HepG2 (cell line): Measurements from ENCODE around the gene FSCN2. TPM values are rescaled to one million over a fixed set of nuclear protein-coding genes. Genes with fewer than 3 reads are reported as not detected.

Experiments used
- AHR ChIP-seq: IDR thresholded peaks from 2 replicates; pipeline ENCODE4 v1.6.1; 2018; ENCODE audit warnings: missing genetic modification reagents, missing compliant biosample characterization
- GATAD2A ChIP-seq: IDR thresholded peaks from 2 replicates; pipeline ENCODE4 v1.6.1; 2016
- KDM5B ChIP-seq: sonication (generic); formaldehyde crosslinking; IDR thresholded peaks from 2 replicates; pipeline ENCODE4 v1.4.0; 2020; ENCODE audit warnings: missing genetic modification reagents, mild to moderate bottlenecking, borderline replicate concordance
- NFE2 ChIP-seq: sonication (generic); formaldehyde crosslinking; IDR thresholded peaks from 2 replicates; pipeline ENCODE4 v1.4.0; 2020; ENCODE audit warnings: missing genetic modification reagents
- ONECUT2 ChIP-seq: sonication (generic); formaldehyde crosslinking; IDR thresholded peaks from 2 replicates; pipeline ENCODE4 v1.4.0; 2020; ENCODE audit warnings: missing genetic modification reagents
- TBX2 ChIP-seq: sonication (generic); formaldehyde crosslinking; IDR thresholded peaks from 2 replicates; pipeline ENCODE4 v1.5.0; 2020; ENCODE audit warnings: missing genetic modification reagents, mild to moderate bottlenecking, borderline replicate concordance
- ZNF24 ChIP-seq: fragments of 450-650 bp; IDR thresholded peaks from 2 replicates; pipeline ENCODE4 v1.6.1; 2017; ENCODE audit warnings: antibody characterized with exemption, mild to moderate bottlenecking
- ZNF572 ChIP-seq: sonication (generic); formaldehyde crosslinking; IDR thresholded peaks from 2 replicates; pipeline ENCODE4 v1.5.1; 2020; ENCODE audit warnings: mild to moderate bottlenecking, missing genetic modification reagents
- ZNF75D ChIP-seq: sonication (generic); formaldehyde crosslinking; IDR thresholded peaks from 2 replicates; pipeline ENCODE4 v1.8.1; 2023; ENCODE audit warnings: missing genetic modification reagents, mild to moderate bottlenecking, borderline replicate concordance
- ZNF777 ChIP-seq: sonication (generic); formaldehyde crosslinking; IDR thresholded peaks from 2 replicates; pipeline ENCODE4 v1.4.0; 2020; ENCODE audit warnings: missing genetic modification reagents
- ZSCAN12 ChIP-seq: sonication (generic); formaldehyde crosslinking; IDR thresholded peaks from 2 replicates; pipeline ENCODE4 v1.9.0; 2021; ENCODE audit warnings: mild to moderate bottlenecking, missing genetic modification reagents
- ZSCAN25 ChIP-seq: sonication (generic); formaldehyde crosslinking; IDR thresholded peaks from 2 replicates; pipeline ENCODE4 v1.8.0; 2022; ENCODE audit warnings: mild to moderate bottlenecking, missing genetic modification reagents
- ZSCAN31 ChIP-seq: sonication (generic); formaldehyde crosslinking; IDR thresholded peaks from 2 replicates; pipeline ENCODE4 v1.5.0; 2020; ENCODE audit warnings: low read depth, mild to moderate bottlenecking, missing genetic modification reagents
- polyA plus RNA-seq, 8 experiments: library from polyadenylated mRNA; depleted of rRNA in 3 of 8; stranded (reverse) in 7 of 8; unstranded in 1 of 8; fragments of >200 nt; fragmentation: Illumina TruSeq in 4 of 8; extraction: Trizol in 4 of 8; gene quantifications; 2 replicates each; pipeline versions ENCODE4 v1.2.1 to v1.2.3, GENCODE V29; 2011 to 2016; ENCODE audit warnings: low read depth in 4 of 8, missing spikeins in 1 of 8, mixed read lengths in 1 of 8; ENCODE audit not compliant: insufficient read depth in 1 of 8
- total RNA-seq, 5 experiments: library from RNA; depleted of rRNA; stranded (reverse); fragments of >200 nt; fragmentation: Illumina TruSeq; extraction: Trizol; gene quantifications; 2 replicates each; pipeline ENCODE4 v1.2.3, GENCODE V29; 2016; ENCODE audit warnings: low read depth in 1 of 5
- TF ChIP-seq, protein P1 (sequence below): sonication (generic); formaldehyde crosslinking; IDR thresholded peaks from 2 replicates; pipeline ENCODE4 v1.5.1; 2020; ENCODE audit warnings: mild to moderate bottlenecking, missing genetic modification reagents, borderline replicate concordance
- TF ChIP-seq, protein P2 (sequence below): sonication (generic); formaldehyde crosslinking; IDR thresholded peaks from 2 replicates; pipeline ENCODE4 v1.8.0; 2022; ENCODE audit warnings: missing genetic modification reagents, mild to moderate bottlenecking, inconsistent platforms, borderline replicate concordance
- TF ChIP-seq, protein P3 (sequence below): sonication (generic); formaldehyde crosslinking; IDR thresholded peaks from 2 replicates; pipeline ENCODE4 v1.4.0; 2020; ENCODE audit warnings: missing genetic modification reagents
- TF ChIP-seq, protein P4 (sequence below): sonication (generic); formaldehyde crosslinking; IDR thresholded peaks from 2 replicates; pipeline ENCODE4 v1.4.0; 2020; ENCODE audit warnings: missing genetic modification reagents, borderline replicate concordance
- TF ChIP-seq, protein P5 (sequence below): IDR thresholded peaks from 2 replicates; pipeline ENCODE4 v1.6.1; 2012; ENCODE audit warnings: inconsistent platforms

Gene FSCN2
- total and polyA plus RNA-seq, 2 of the 13 experiments (the other 11 are each of a cell fraction or from before 2014, with no cell fraction given) = 0.09 TPM; not detected in 1

DNA sequence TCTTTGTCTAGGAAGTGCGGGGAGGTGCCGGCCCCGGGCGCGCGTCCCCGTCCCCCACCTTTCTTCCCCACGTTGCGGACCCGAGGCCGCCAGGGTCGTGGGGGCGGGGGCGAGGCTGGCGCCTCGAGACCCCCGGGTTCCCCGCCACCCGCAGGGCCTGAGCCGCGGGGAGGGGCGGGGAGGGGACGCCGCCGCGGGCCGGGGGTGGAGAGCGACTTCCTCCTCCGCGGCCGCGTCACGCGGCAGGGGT lies 13.8 kb upstream of the FSCN2 start (continued):
- TF ChIP-seq, protein P1, sequence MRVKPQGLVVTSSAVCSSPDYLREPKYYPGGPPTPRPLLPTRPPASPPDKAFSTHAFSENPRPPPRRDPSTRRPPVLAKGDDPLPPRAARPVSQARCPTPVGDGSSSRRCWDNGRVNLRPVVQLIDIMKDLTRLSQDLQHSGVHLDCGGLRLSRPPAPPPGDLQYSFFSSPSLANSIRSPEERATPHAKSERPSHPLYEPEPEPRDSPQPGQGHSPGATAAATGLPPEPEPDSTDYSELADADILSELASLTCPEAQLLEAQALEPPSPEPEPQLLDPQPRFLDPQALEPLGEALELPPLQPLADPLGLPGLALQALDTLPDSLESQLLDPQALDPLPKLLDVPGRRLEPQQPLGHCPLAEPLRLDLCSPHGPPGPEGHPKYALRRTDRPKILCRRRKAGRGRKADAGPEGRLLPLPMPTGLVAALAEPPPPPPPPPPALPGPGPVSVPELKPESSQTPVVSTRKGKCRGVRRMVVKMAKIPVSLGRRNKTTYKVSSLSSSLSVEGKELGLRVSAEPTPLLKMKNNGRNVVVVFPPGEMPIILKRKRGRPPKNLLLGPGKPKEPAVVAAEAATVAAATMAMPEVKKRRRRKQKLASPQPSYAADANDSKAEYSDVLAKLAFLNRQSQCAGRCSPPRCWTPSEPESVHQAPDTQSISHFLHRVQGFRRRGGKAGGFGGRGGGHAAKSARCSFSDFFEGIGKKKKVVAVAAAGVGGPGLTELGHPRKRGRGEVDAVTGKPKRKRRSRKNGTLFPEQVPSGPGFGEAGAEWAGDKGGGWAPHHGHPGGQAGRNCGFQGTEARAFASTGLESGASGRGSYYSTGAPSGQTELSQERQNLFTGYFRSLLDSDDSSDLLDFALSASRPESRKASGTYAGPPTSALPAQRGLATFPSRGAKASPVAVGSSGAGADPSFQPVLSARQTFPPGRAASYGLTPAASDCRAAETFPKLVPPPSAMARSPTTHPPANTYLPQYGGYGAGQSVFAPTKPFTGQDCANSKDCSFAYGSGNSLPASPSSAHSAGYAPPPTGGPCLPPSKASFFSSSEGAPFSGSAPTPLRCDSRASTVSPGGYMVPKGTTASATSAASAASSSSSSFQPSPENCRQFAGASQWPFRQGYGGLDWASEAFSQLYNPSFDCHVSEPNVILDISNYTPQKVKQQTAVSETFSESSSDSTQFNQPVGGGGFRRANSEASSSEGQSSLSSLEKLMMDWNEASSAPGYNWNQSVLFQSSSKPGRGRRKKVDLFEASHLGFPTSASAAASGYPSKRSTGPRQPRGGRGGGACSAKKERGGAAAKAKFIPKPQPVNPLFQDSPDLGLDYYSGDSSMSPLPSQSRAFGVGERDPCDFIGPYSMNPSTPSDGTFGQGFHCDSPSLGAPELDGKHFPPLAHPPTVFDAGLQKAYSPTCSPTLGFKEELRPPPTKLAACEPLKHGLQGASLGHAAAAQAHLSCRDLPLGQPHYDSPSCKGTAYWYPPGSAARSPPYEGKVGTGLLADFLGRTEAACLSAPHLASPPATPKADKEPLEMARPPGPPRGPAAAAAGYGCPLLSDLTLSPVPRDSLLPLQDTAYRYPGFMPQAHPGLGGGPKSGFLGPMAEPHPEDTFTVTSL (CRISPR knock-in tag) = no peak
- TF ChIP-seq ZNF75D (CRISPR knock-in tag) = no peak
- no peak for TF ChIP-seq ZNF572 (CRISPR knock-in tag)
- TF ChIP-seq, protein P2, sequence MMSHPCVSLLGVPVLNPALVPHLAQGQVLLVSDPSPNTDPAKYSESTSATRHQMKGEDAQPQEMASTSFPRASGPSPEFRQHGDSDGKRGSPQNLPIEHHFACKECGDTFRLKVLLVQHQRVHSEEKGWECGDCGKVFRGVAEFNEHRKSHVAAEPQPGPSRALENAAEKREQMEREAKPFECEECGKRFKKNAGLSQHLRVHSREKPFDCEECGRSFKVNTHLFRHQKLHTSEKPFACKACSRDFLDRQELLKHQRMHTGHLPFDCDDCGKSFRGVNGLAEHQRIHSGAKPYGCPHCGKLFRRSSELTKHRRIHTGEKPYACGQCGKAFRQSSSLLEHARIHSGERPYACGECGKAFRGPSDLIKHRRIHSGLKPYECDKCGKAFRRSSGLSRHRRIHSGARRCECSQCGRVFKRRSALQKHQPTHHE (CRISPR knock-in tag) = no peak; the same call in 1 of the 2 replicates
- no peak for TF ChIP-seq NFE2 (CRISPR knock-in tag)
- TF ChIP-seq, protein P3, sequence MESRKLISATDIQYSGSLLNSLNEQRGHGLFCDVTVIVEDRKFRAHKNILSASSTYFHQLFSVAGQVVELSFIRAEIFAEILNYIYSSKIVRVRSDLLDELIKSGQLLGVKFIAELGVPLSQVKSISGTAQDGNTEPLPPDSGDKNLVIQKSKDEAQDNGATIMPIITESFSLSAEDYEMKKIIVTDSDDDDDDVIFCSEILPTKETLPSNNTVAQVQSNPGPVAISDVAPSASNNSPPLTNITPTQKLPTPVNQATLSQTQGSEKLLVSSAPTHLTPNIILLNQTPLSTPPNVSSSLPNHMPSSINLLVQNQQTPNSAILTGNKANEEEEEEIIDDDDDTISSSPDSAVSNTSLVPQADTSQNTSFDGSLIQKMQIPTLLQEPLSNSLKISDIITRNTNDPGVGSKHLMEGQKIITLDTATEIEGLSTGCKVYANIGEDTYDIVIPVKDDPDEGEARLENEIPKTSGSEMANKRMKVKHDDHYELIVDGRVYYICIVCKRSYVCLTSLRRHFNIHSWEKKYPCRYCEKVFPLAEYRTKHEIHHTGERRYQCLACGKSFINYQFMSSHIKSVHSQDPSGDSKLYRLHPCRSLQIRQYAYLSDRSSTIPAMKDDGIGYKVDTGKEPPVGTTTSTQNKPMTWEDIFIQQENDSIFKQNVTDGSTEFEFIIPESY = no peak
- TF ChIP-seq TBX2 (CRISPR knock-in tag) = no peak
- TF ChIP-seq ONECUT2 (CRISPR knock-in tag) = no peak
- no peak for TF ChIP-seq ZNF777 (CRISPR knock-in tag)
- TF ChIP-seq AHR (CRISPR knock-in tag) = no peak
- no peak for TF ChIP-seq ZNF24
- TF ChIP-seq, protein P4, sequence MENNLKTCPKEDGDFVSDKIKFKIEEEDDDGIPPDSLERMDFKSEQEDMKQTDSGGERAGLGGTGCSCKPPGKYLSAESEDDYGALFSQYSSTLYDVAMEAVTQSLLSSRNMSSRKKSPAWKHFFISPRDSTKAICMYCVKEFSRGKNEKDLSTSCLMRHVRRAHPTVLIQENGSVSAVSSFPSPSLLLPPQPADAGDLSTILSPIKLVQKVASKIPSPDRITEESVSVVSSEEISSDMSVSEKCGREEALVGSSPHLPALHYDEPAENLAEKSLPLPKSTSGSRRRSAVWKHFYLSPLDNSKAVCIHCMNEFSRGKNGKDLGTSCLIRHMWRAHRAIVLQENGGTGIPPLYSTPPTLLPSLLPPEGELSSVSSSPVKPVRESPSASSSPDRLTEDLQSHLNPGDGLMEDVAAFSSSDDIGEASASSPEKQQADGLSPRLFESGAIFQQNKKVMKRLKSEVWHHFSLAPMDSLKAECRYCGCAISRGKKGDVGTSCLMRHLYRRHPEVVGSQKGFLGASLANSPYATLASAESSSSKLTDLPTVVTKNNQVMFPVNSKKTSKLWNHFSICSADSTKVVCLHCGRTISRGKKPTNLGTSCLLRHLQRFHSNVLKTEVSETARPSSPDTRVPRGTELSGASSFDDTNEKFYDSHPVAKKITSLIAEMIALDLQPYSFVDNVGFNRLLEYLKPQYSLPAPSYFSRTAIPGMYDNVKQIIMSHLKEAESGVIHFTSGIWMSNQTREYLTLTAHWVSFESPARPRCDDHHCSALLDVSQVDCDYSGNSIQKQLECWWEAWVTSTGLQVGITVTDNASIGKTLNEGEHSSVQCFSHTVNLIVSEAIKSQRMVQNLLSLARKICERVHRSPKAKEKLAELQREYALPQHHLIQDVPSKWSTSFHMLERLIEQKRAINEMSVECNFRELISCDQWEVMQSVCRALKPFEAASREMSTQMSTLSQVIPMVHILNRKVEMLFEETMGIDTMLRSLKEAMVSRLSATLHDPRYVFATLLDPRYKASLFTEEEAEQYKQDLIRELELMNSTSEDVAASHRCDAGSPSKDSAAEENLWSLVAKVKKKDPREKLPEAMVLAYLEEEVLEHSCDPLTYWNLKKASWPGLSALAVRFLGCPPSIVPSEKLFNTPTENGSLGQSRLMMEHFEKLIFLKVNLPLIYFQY (CRISPR knock-in tag) = no peak
- TF ChIP-seq ZSCAN31 (CRISPR knock-in tag) = no peak
- TF ChIP-seq, protein P5, sequence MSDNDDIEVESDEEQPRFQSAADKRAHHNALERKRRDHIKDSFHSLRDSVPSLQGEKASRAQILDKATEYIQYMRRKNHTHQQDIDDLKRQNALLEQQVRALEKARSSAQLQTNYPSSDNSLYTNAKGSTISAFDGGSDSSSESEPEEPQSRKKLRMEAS = peak; percentile 65
- no peak for TF ChIP-seq KDM5B (CRISPR knock-in tag)
- TF ChIP-seq ZSCAN25 = no peak
- TF ChIP-seq GATAD2A (CRISPR knock-in tag) = no peak
- no peak for TF ChIP-seq ZSCAN12 (CRISPR knock-in tag)
